22Rv1 (cell line): Measurements from ENCODE around the gene DLGAP5.

ENCODE experiments used
- ZFX ChIP-seq: fragments of 450-650 bp; IDR thresholded peaks from 2 replicates; pipeline ENCODE4 v1.6.1; 2017; ENCODE audit warnings: antibody characterized with exemption, borderline replicate concordance
- TF ChIP-seq, protein P1 (sequence below): fragments of 450-650 bp; IDR thresholded peaks from 2 replicates; pipeline ENCODE4 v1.5.1; 2017; ENCODE audit warnings: mild to moderate bottlenecking

DNA sequence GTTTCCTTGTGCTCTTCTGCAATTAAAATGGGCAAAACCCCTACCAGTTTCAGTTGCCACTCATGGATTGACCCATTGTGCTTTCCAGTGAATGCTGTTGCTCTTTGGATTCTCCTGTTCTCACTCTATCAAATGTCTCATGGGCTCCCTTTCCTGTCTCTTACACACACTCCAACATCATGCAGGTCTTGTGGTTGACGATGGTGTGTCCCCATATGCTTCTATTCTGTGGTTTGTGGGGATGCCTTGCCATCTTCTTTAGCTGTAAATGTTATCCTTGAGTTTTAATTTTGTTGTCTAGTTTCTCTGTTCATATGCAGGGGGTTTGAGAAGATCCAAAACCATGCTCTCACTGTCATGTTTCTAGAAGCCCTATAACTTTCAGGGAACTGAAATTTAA is 47.9 kb upstream of the DLGAP5 start:
- TF ChIP-seq, protein P1, sequence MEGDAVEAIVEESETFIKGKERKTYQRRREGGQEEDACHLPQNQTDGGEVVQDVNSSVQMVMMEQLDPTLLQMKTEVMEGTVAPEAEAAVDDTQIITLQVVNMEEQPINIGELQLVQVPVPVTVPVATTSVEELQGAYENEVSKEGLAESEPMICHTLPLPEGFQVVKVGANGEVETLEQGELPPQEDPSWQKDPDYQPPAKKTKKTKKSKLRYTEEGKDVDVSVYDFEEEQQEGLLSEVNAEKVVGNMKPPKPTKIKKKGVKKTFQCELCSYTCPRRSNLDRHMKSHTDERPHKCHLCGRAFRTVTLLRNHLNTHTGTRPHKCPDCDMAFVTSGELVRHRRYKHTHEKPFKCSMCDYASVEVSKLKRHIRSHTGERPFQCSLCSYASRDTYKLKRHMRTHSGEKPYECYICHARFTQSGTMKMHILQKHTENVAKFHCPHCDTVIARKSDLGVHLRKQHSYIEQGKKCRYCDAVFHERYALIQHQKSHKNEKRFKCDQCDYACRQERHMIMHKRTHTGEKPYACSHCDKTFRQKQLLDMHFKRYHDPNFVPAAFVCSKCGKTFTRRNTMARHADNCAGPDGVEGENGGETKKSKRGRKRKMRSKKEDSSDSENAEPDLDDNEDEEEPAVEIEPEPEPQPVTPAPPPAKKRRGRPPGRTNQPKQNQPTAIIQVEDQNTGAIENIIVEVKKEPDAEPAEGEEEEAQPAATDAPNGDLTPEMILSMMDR = no peak
- TF ChIP-seq ZFX = no peak
